ENCODE data around the gene NT5DC1.

DNA sequence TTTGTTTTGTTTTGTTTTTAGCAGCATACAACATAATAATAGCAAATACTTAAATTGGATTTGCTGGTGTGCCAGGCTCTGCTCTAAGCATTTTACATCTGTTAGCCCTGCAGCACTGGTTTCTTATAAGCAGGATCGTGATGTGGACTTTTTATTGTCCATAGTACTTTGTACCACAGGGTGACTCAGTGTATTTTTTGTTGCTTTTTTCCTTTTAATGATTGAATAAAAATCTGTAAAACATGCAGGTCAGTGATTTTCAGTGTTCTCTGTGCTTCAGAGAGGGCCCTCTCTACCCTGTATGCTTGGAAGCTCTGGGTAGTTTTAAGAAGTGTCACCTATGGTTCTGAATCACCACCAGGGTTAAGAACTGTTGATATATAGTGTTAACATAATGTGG, 4.0 kb downstream of the NT5DC1 start:
- TF ChIP-seq, protein P1, sequence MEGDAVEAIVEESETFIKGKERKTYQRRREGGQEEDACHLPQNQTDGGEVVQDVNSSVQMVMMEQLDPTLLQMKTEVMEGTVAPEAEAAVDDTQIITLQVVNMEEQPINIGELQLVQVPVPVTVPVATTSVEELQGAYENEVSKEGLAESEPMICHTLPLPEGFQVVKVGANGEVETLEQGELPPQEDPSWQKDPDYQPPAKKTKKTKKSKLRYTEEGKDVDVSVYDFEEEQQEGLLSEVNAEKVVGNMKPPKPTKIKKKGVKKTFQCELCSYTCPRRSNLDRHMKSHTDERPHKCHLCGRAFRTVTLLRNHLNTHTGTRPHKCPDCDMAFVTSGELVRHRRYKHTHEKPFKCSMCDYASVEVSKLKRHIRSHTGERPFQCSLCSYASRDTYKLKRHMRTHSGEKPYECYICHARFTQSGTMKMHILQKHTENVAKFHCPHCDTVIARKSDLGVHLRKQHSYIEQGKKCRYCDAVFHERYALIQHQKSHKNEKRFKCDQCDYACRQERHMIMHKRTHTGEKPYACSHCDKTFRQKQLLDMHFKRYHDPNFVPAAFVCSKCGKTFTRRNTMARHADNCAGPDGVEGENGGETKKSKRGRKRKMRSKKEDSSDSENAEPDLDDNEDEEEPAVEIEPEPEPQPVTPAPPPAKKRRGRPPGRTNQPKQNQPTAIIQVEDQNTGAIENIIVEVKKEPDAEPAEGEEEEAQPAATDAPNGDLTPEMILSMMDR (IDR thresholded peaks at IDR 0.05; ENCODE audit: insufficient read depth, low read depth, low read length), result no peak
- no peak for TF ChIP-seq EZH2 (IDR thresholded peaks at IDR 0.05; ENCODE audit: insufficient read depth, low read length)

Measured in astrocyte (in vitro differentiated cells and primary cell).